ENCODE data around the gene AP5S1. TPM values are rescaled to one million over a fixed set of nuclear protein-coding genes. Genes with fewer than 3 reads are reported as not detected.

Gene AP5S1
- total and polyA plus RNA-seq, 2 experiments from 2014 or later = 20.5 to 25.0 TPM

DNA sequence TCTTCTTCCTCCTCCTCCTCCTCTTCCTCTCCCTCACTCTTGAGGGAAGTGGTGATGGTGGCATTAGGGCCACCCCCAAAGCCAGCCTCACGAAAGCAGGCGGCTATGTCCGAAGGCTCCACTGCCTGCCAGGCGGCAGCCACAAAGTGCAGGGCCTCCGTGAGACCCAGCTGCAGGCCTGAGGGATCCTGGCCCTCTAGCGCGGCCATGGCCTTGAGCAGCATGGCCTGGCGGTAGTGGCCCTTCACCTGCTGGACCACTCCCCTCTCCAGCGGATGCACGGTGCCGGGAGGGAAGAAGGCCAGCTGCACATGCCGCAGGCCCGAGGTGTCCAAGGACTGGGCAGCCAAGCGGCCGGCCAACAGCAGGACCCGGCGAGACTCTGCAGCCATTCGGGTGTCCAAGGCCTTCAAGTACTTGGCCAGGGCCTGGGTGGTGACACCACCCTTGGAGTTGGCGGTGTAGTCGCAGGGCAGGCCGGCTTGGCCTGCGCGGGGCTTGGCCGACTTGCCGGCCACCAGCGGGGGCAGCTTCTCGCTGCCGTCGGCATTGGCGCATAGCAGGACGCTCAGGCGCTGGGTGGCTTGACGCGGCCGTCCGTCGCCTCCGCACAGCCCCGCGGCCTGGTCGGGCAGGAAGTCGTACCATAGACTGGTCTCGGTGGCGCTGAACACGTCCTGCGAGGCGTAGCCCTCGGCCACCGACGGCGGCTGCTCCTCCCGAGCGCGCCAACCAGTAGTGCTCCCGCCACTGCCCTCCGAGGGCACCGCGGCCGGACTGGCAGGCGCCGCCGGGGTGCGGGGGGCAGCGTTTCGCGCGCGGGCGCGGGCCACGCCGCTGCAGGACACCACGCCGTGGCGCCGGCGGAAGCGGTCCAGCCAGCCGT lies 34.9 kb upstream of the AP5S1 start:
- peak overlapping the region; percentile 54 for H3K27ac ChIP-seq
- no peaks in the 10 kb centered on the region for H3K27me3 ChIP-seq (replicated peaks; ENCODE audit: insufficient read depth)
- TF ChIP-seq EZH2phosphoT487 (IDR thresholded peaks at IDR 0.05; ENCODE audit: insufficient read depth, low read depth) (no peak), EZH2 (IDR thresholded peaks at IDR 0.05; ENCODE audit: insufficient read depth, poor library complexity, severe bottlenecking) (no peak)
- no peak overlapping the region for H2AFZ ChIP-seq
- no peaks in the 10 kb centered on the region for H3K9me3 ChIP-seq (ENCODE audit: low read depth)
- 6 to 7% methylated on average over 64 to 65 of the region's 79 CpGs for WGBS, 2 experiments (ENCODE audit: low coverage in 1 of 2, low lambda C conversion rate in 2 of 2, missing lambda C conversion rate in 2 of 2)
- peaks cover 18% of the 10 kb centered on the region for H3K4me1 ChIP-seq (ENCODE audit: insufficient read depth)
- H4K20me1 ChIP-seq (ENCODE audit: insufficient read depth) = no peaks in the 10 kb centered on the region; the same call in 1 of the 2 replicates
- DNase-seq = peak; percentile 61
- no peaks in the 10 kb centered on the region; the same call in 1 of the 2 replicates for H3K36me3 ChIP-seq (ENCODE audit: low read depth)
- peak overlapping the region; percentile 83 for H3K4me3 ChIP-seq
- peak overlapping the region; percentile 75 for H3K9ac ChIP-seq
- H3K4me2 ChIP-seq (ENCODE audit: unreplicated experiment) = peak overlapping the region; percentile 79
- in situ Hi-C loops (cut with MboI) = no loop called here
- no peaks in the 10 kb centered on the region for H3K9me2 ChIP-seq (ENCODE audit: insufficient read depth)
- H3K79me2 ChIP-seq (ENCODE audit: insufficient read depth) = peaks cover 38% of the 10 kb centered on the region
- peaks cover 24% of the 10 kb centered on the region for H3F3A ChIP-seq (ENCODE audit: insufficient read depth)

DNA sequence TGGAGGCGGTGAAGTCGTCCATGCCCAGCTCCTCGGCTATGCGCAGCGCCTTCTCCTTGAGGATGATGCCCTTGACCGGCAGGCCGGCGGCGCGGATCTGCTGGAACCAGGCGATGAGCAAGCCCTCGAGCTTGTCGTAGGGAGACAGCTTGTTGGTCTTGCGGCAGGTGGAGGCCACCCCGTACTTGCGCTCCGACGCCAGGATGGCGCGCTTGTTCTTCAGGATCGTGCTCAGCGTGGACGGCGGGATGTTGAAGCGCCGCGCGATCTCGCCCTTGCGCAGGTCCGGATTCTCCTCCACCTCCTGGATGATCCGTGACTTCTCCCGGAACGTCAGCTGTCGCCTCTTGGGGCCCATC lies 34.2 kb upstream of the AP5S1 start:
- DNase-seq = peak; percentile 83
- TF ChIP-seq EZH2 (IDR thresholded peaks at IDR 0.05; ENCODE audit: insufficient read depth, poor library complexity, severe bottlenecking) (no peak), EZH2phosphoT487 (IDR thresholded peaks at IDR 0.05; ENCODE audit: insufficient read depth, low read depth) (no peak)

GRCh38 chr20:3786665-3787323 lies 33.6 kb upstream of the AP5S1 start, which contains the start of gene CENPB:
CENPB (minus strand) TSS chr20:3786740; CDS start chr20:3786483, 257 bp downstream.
- WGBS, 2 experiments (ENCODE audit: low coverage in 1 of 2, low lambda C conversion rate in 2 of 2, missing lambda C conversion rate in 2 of 2) = 4 to 10% methylated on average over 22 to 52 of the region's 70 CpGs
- Histone ChIP-seq H3K27ac (peak within 1 kb of the TSS; percentile 54), H3K9me3 (ENCODE audit: low read depth) (no peaks in the 10 kb centered on the region), H3K79me2 (ENCODE audit: insufficient read depth) (peaks cover 38% of the 10 kb centered on the region), H3K4me2 (ENCODE audit: unreplicated experiment) (peak within 1 kb of the TSS; percentile 84), H3K36me3 (ENCODE audit: low read depth) (no peaks in the 10 kb centered on the region; the same call in 1 of the 2 replicates), H3F3A (ENCODE audit: insufficient read depth) (peaks cover 14% of the 10 kb centered on the region), H3K9me2 (ENCODE audit: insufficient read depth) (no peaks in the 10 kb centered on the region), H4K20me1 (ENCODE audit: insufficient read depth) (no peaks in the 10 kb centered on the region; the same call in 1 of the 2 replicates), H3K4me3 (peak within 1 kb of the TSS; percentile 83), H2AFZ (peak within 1 kb of the TSS; percentile 44), H3K9ac (peak within 1 kb of the TSS; percentile 75), H3K4me1 (ENCODE audit: insufficient read depth) (peaks cover 18% of the 10 kb centered on the region), H3K27me3 (replicated peaks; ENCODE audit: insufficient read depth) (no peaks in the 10 kb centered on the region)
- in situ Hi-C loops (cut with MboI) = no loop called here
- no peak for TF ChIP-seq EZH2phosphoT487 (IDR thresholded peaks at IDR 0.05; ENCODE audit: insufficient read depth, low read depth)
- DNase-seq = peak; percentile 95

More for the DNA sequence above, 34.2 kb upstream of the AP5S1 start:
- H2AFZ ChIP-seq = no peak overlapping the region
- peak overlapping the region; percentile 79 for H3K4me2 ChIP-seq (ENCODE audit: unreplicated experiment)
- H3F3A ChIP-seq (ENCODE audit: insufficient read depth) = peaks cover 18% of the 10 kb centered on the region
- peaks cover 38% of the 10 kb centered on the region for H3K79me2 ChIP-seq (ENCODE audit: insufficient read depth)
- H3K9me2 ChIP-seq (ENCODE audit: insufficient read depth) = no peaks in the 10 kb centered on the region
- no peaks in the 10 kb centered on the region for H3K9me3 ChIP-seq (ENCODE audit: low read depth)
- peaks cover 18% of the 10 kb centered on the region for H3K4me1 ChIP-seq (ENCODE audit: insufficient read depth)
- WGBS, 2 experiments (ENCODE audit: low coverage in 1 of 2, low lambda C conversion rate in 2 of 2, missing lambda C conversion rate in 2 of 2) = 1 to 2% methylated on average over 24 to 32 of the region's 35 CpGs
- no peaks in the 10 kb centered on the region; the same call in 1 of the 2 replicates for H3K36me3 ChIP-seq (ENCODE audit: low read depth)
- H3K27ac ChIP-seq = peak overlapping the region; percentile 54
- in situ Hi-C loops (cut with MboI) = no loop called here
- peak overlapping the region; percentile 83 for H3K4me3 ChIP-seq
- no peaks in the 10 kb centered on the region for H3K27me3 ChIP-seq (replicated peaks; ENCODE audit: insufficient read depth)
- H4K20me1 ChIP-seq (ENCODE audit: insufficient read depth) = no peaks in the 10 kb centered on the region; the same call in 1 of the 2 replicates
- peak overlapping the region; percentile 75 for H3K9ac ChIP-seq

- Histone ChIP-seq H3K79me2 (ENCODE audit: insufficient read depth) (peaks cover 36% of the 10 kb centered on the region), H3K4me2 (ENCODE audit: unreplicated experiment) (peak overlapping the region; percentile 84), H3K36me3 (ENCODE audit: low read depth) (no peaks in the 10 kb centered on the region; the same call in 1 of the 2 replicates), H4K20me1 (ENCODE audit: insufficient read depth) (no peaks in the 10 kb centered on the region; the same call in 1 of the 2 replicates), H3K9me2 (ENCODE audit: insufficient read depth) (no peaks in the 10 kb centered on the region), H3K27me3 (replicated peaks; ENCODE audit: insufficient read depth) (no peaks in the 10 kb centered on the region), H3K4me1 (ENCODE audit: insufficient read depth) (peaks cover 18% of the 10 kb centered on the region), H3K4me3 (peak overlapping the region; percentile 63), H3K27ac (no peak overlapping the region), H3K9ac (peak overlapping the region; percentile 39; the same call in 1 of the 2 replicates), H3K9me3 (ENCODE audit: low read depth) (no peaks in the 10 kb centered on the region), H2AFZ (peak overlapping the region; percentile 44), H3F3A (ENCODE audit: insufficient read depth) (peaks cover 7% of the 10 kb centered on the region)
- DNase-seq = peak; percentile 26
- in situ Hi-C loops (cut with MboI) = no loop called here
- no peak for TF ChIP-seq EZH2 (IDR thresholded peaks at IDR 0.05; ENCODE audit: insufficient read depth, poor library complexity, severe bottlenecking)
- TF ChIP-seq EZH2phosphoT487 (IDR thresholded peaks at IDR 0.05; ENCODE audit: insufficient read depth, low read depth) = no peak
- WGBS, 2 experiments (ENCODE audit: low coverage in 1 of 2, low lambda C conversion rate in 2 of 2, missing lambda C conversion rate in 2 of 2) = 70 to 71% methylated on average over 5 of the region's 5 CpGs
Observed at GRCh38 chr20:3787324-3788014, 32.9 kb upstream of the AP5S1 start.
